Left ventricle myocardium superior (tissue), 1 donor: ENCODE data around the gene KRTAP9-6. TPM values are rescaled to one million over a fixed set of nuclear protein-coding genes. Genes with fewer than 3 reads are reported as not detected.
A peak's percentile ranks its signal among the peaks of the same experiment; 100 is the strongest.
"Not testable (repeated sequence)": the region's sequence is repeated elsewhere in the genome, so short reads cannot be mapped to it uniquely, and the experiment has no call there.

Source experiments
- ATAC-seq: fragments of 200-7000 bp; cut with Tn5 transposase; one replicate; pipeline ENCODE4 v1.9.1; 2020; ENCODE audit warnings: mild to moderate bottlenecking, moderate library complexity
- DNase-seq: peaks from one replicate; pipeline ENCODE4 v3.0.0-alpha.2; 2020
- intact Hi-C: fragments of 100-400 bp; cut with micrococcal nuclease; formaldehyde crosslinking; loops from one replicate; pipeline ENCODE4 v1.11.0; 2022
- total RNA-seq: library from RNA; stranded (reverse); fragmentation: NEBNext Ultra II Directional; extraction: Animal tissue kit (Norgen Biotek cat#: 25700); gene quantifications from one replicate; pipeline ENCODE4 v1.2.1, GENCODE V29; 2021
- donor health status: DM: no; HTN: yes; CAD: no; lungs with severe emphysema.

The KRTAP9-6 gene
- total RNA-seq, 1 donor from 2014 or later: not detected

- intact Hi-C loops: no loop called here
- DNase-seq (no peak), ATAC-seq (no peak)
Observed at GRCh38 chr17:41264599-41264998, 579 bp upstream of the KRTAP9-6 start.

DNA sequence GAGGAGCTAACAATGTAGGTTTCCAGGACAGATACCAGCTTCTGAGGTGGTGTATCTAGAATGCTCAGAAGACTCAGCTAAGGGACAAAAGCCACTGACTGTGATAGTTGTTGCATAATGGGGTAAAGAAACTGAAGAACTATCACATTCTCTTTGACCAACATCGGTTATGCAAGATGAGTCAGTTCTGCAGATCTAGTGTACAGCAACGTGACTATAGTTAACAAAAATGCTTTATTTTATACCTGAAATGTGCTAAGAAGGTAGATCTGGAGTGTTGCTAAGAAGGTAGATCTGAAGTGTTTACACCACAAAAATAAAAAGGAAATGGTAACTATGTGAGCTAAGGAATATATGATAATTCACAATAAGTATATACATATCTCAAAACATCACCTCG lies 2.5 kb downstream of the KRTAP9-6 start:
- ATAC-seq (no peak), DNase-seq (no peak)
- intact Hi-C loops: no loop called here

GRCh38 chr17:41271323-41271722 lies 6.1 kb downstream of the KRTAP9-6 start:
- ATAC-seq, DNase-seq, intact Hi-C loops: not testable (repeated sequence)

DNA sequence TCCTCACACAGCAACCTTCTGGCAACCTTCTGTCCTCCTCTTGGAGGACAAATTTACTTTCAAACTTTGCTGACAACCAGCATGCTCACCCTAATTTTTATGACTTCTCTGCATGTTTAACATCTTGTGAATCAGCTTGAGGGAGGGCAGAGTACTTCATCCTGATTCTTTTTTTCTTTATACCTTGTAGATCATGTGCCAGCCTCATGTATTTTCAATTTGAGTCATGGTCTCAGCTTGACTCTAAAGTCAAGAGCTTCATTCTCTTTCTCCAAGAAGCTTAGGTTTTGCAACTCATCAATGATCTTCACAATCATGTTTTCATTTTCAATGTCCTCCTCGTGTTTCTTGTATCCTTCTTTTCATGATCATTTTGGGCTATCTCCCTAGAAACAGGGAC lies 6.7 kb downstream of the KRTAP9-6 start:
- intact Hi-C loops: no loop called here
- no peak for DNase-seq
- no peak for ATAC-seq

DNA sequence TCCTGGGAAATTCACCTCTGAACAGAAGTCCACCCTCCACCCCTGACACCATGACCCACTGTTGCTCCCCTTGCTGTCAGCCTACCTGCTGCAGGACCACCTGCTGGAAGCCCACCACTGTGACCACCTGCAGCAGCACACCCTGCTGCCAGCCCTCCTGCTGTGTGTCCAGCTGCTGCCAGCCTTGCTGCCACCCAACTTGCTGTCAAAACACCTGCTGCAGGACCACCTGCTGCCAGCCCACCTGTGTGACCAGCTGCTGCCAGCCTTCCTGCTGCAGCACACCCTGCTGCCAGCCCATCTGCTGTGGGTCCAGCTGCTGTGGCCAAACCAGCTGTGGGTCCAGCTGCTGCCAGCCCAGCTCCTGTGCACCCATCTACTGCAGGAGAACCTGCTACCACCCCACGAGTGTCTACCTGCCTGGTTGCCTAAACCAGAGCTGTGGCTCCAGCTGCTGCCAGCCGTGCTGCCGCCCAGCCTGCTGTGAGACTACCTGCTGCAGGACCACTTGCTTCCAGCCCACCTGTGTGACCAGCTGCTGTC lies 10.5 kb downstream of the KRTAP9-6 start, which contains the start of gene KRTAP9-7:
KRTAP9-7 (plus strand) TSS at position 51 of the 543 bp plus-strand sequence; CDS start at position 51, 0 bp downstream.
- ATAC-seq, DNase-seq, intact Hi-C loops: not testable (repeated sequence)

DNA sequence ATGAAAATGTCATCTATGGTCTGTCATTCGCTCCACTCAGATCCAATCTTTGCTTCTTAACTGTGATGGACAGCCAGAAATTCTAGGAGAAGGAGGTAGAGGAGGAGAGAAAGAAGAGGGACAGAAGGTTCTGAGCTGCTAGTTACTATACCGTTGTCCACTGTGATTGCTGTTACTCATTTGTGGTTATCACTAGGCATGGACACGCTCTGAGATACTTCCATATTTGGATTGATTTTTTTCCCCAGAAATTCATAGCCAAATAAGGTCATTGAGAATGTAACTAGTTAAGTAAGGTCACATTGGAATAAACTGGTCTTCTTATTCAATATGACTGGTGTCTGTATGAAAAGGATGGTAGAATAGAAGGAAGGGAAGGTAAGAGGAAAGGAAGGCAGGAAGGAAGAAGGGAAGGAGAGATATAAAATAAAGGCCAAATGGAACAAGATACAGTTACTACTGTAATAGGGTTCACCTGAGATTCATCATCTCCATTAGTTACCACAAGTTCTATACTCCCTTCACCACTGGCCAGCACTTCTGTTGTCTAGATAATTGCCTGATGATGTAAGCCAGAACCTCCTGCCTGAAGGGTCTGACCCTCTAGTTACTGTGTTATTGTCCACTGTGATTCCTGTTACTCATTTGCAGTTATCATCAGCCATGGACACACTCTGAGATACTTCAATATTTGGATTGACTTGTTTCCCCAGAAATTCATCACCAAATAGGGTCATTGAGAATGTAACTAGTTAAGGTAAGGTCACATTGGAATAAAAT lies 13.2 kb downstream of the KRTAP9-6 start:
- intact Hi-C loops: no loop called here
- ATAC-seq (no peak), DNase-seq (no peak)

DNA sequence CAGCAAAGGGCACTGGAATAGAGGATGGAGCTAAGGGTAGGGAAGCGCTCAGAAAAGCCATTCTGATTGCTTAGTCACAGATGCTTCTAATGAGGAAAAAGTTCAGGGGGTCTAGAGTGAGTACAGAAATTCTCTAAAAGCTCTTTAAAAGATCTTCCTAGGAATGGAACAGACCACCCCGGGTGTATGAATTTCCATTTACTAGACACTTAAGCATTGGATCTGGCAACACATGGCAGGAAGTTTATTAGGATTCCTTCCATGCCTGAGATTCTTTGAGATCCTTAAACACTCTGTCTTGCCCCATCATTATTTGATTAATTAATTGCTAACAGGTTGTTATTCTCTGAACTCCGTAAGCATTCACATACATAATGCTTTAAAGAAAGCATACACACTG lies 18.9 kb downstream of the KRTAP9-6 start:
- intact Hi-C loops: no loop called here
- DNase-seq: no peak
- ATAC-seq: no peak

- no peak for DNase-seq
- ATAC-seq: no peak
- intact Hi-C loops: no loop called here
Observed at GRCh38 chr17:41284546-41284945, 19.4 kb downstream of the KRTAP9-6 start.

DNA sequence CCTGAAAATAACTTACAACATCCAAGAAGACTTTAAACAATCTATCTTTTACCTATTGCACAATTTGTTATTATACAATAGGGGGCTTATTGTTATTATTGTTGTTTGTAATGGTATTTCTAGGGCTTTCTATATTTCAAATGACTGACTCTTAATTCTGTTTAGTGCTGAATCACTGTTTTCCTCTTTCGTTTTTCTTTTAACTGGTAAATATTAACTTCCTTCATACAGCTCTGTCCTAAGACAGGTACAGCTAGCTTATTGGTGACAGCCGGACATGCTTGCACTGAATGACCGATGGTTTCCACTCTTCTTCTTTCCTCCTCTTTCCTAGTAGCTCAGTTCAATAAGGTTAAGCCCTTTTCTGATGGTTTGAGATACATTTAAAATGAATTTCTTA lies 21.9 kb downstream of the KRTAP9-6 start:
- DNase-seq: no peak
- intact Hi-C loops: no loop called here

DNA sequence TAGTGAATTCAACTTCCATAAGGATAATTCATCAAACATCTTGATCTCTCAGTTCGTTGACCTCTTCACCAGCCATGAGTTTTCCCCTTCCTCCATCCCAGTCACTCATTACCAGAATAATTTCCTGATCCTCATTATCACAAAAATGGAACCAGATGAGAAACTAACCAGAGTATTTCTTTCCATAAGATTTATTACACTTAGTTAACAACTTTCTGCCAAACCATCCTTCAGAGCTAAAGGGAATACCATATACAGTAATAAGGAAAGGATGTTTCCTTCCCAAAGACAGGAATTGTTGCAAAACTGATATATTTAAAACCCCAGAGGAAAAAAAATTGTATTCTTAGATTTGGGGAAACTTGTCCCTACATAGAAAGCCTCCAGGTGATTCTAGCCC lies 28.8 kb downstream of the KRTAP9-6 start:
- ATAC-seq (no peak), DNase-seq (no peak)
- intact Hi-C loops: no loop called here

More for the DNA sequence above, 21.9 kb downstream of the KRTAP9-6 start:
- no peak for ATAC-seq

GRCh38 chr17:41296846-41297245 lies 31.7 kb downstream of the KRTAP9-6 start:
- DNase-seq (no peak), ATAC-seq (no peak)
- intact Hi-C loops: no loop called here

GRCh38 chr17:41298458-41299135 lies 33.4 kb downstream of the KRTAP9-6 start:
- ATAC-seq (no peak), DNase-seq (no peak)
- intact Hi-C loops: no loop called here

GRCh38 chr17:41301204-41301790 lies 36.1 kb downstream of the KRTAP9-6 start:
- no peak for DNase-seq
- no peak for ATAC-seq
- intact Hi-C loops: no loop called here

DNA sequence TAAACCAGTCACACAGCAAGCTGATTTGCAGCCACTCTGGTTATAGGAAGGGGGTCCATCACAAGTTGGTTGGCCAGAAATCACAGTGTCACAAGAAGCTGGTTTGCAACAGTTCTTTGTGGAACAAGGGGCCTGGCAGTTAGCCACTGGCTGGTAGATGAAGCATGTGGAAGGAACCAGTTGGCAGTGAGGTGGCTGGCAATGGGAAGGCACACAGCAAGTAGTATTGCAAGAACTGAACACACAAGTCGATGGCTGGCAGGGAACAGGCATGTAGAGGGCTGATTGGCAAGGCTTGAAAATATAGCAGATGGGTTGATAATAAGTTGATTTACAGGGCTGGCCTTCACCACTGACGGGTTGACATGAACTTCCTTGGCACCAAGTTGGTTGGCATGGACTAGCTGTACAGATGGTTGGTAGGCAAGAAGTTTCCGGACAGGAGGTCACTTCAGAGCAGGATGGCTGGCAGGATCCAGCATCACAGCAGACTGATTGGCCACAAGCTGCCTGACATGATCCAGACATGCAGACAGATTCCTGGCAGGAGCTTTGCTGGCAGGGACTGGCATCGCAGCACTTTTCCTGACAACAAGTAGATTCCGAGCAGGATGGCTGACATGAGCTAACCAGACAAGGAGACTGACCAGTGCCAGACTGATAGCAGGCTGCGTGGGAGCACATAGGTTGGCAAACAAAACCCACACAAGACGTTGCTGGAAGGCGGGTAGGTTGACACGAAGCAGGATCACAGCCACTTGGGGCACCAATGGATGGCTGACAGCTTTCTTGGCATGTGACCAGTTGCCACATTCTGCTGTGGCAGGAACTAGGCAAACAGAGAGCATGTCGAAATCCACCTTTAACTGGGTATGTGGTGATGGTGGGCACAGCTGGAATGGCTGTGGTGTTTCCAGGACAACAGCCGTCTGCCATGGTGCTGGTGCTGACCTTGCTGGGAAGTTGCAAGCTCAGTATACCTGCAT lies 37.0 kb downstream of the KRTAP9-6 start, which contains the start of gene KRTAP29-1:
KRTAP29-1 (minus strand) TSS at position 936 of the 986 bp plus-strand sequence; CDS start at position 936, 0 bp downstream.
- intact Hi-C loops: no loop called here
- ATAC-seq (peak; percentile 97), DNase-seq (peak; percentile 69)

DNA sequence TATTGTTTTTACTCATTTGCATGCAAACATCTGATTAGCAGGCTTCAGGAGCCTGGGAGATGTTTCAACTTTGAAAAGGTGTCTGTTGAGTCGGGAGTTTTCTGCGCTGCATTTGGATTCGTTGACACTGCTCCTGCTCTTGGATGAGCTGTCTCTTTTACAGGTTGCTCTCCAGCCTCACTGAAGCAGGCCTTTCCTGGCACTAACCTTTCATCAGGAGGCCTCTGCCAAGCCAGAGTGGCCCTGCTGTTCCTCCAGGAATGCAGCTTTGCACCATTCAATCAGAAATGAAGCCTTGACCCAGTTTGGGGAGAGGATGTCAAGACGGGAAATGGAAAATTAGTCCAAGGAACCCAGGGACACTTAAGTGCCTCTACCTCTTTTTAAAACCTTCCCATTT lies 37.8 kb downstream of the KRTAP9-6 start:
- intact Hi-C loops: no loop called here
- DNase-seq (no peak), ATAC-seq (no peak)

- ATAC-seq (no peak), DNase-seq (no peak)
- intact Hi-C loops: no loop called here
Observed at GRCh38 chr17:41304091-41304490, 38.9 kb downstream of the KRTAP9-6 start.

GRCh38 chr17:41307647-41308046 lies 42.5 kb downstream of the KRTAP9-6 start:
- DNase-seq (no peak), ATAC-seq (no peak)
- intact Hi-C loops: no loop called here

- peak; percentile 99 for ATAC-seq
- intact Hi-C loops: no loop called here
- peak; percentile 71 for DNase-seq
Observed at GRCh38 chr17:41308251-41308917, 43.2 kb downstream of the KRTAP9-6 start.
